Activated gamma-delta T cell treated with anti-CD3 and anti-CD28 coated beads, Interleukin-2, amount 50 U/mL, for 16 hours (primary cell): ENCODE data around the gene FHL1.

ENCODE experiments used
- DNase-seq: peaks from one replicate; pipeline ENCODE4 v3.0.0-alpha.2; 2020; ENCODE audit warnings: low read depth

FHL1 gene

DNA sequence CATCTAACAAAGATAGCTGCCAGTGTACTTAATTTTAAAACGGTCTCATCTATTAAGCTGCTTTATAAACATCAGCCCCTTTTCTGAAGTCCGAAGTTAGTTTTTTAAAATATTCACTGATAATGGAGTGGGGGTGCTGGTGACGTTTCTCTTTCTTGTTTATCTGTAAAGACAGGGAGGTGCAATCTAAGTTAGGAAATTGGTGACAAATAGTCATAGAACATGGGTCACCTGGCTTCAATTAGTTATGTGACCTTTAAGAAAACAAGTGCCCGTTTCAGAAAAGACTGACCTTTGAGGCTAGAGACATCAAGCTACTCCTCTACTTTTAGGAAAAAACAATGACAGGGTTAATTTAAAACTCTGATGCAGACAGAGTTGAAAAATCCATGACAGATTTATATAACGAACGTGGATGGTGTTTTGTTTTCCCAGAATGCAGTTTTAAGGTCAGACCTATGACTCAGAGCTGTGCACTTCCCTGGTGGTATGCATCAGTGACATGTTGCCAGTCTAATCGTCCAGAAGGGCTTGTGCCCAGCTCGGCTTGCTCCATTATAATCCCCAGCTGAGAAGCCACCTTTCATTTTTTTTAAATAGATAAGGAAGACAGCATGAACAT lies 38.2 kb downstream of the FHL1 start:
- no peak for DNase-seq

DNA sequence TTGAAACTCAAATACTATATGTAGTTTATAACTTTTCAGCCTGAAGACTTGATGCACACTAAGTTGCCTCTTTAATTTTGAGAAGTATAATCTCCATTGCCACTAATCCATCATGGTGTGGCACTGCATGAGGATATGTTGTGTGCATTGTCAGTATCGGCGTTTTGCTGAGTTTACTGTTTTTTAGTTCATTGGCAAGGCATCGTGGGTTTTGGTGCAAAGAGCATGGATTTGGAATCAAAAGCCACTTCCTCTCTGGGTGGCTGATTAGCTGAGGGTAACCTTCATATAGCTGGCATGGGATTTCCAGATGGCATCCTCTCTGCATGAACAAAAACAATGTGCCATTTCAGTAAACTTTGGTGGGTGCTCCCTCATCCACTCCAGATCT lies 38.7 kb downstream of the FHL1 start:
- DNase-seq: no peak

- DNase-seq: no peak
Measured at GRCh38 chrX:136189222-136189621, 41.9 kb downstream of the FHL1 start.

DNA sequence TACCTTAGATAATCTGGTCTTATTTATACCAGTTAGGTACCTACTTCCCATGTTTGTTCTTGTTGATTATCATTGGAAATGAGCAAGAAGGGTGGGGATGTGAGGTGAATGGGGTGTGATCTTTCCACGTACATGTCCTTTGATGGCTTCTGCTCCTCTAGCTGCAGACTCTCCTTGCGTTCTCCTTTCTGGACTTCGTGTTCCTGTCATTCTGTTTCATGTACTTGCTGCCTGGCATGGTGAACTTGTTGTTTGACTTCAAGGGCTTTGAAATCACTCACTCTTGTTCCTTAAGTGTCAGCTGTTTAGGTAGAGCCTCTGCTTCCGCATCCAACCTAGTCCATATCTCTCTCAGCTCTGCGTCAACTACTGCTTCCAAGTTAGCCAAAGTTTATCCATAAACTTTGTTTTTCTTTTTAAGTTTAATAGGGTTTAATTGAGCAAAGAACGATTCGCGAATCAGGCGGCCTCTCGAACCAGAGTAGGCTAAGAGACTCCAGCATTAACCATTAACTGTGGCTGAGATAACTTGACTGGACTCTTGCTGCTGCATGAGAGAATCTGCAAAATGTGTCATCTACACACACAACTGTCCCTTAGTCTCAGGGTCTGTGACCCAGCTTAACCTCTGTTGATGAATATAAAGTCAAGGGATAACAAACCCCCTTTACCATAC lies 42.8 kb downstream of the FHL1 start:
- DNase-seq: no peak

- DNase-seq: no peak
Measured at GRCh38 chrX:136191171-136191570, 43.8 kb downstream of the FHL1 start.

- no peak for DNase-seq
Measured at GRCh38 chrX:136192135-136192534, 44.8 kb downstream of the FHL1 start.

DNA sequence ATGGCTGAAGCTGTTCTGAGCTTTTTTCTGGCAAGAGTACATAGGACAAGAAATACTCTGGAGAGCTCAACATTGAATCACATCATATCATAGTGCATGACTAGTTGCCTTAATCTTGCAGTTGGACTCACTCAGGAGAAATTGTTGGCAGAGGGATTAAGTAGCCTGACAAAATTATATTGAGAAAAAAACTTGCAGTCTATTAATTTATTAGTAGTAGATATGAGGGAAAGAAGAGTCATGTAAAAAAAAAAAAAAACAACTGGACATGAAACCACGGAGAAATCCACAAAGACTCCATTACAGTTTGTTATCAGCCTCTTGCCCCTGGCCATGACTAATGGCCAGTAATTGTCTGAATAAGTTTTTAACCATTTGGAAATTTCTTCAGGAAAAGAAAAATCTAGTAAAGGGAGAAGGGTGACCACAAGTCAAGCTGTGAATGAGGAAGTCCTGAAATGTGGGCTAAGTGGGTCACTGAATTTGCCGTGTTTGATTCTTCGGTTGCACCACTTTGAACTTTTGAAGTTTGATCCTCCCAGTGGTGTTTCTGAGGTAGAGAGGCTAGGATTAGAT lies 45.6 kb downstream of the FHL1 start:
- no peak for DNase-seq

GRCh38 chrX:136193771-136194170 lies 46.4 kb downstream of the FHL1 start:
- DNase-seq: no peak

DNA sequence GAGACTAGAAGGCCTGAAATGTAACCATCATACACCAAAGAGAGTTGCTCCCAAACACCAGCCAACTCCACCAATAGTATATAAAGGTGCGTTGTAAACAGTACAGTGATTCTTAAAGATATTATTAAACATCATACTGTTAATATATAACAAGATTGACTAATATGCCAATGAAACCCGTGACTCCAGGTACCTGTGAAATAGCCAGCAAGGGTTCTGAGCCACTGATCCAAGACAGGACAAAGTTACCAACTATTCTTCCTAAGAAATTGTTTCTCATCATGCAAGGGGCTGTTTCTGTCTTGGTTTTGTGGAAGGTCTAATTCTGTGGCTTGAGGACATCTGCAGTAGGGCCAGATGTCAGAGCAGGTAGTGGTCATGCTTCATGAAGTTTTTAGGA lies 47.2 kb downstream of the FHL1 start:
- DNase-seq: no peak

GRCh38 chrX:136195247-136195646 lies 47.9 kb downstream of the FHL1 start:
- DNase-seq: no peak

DNA sequence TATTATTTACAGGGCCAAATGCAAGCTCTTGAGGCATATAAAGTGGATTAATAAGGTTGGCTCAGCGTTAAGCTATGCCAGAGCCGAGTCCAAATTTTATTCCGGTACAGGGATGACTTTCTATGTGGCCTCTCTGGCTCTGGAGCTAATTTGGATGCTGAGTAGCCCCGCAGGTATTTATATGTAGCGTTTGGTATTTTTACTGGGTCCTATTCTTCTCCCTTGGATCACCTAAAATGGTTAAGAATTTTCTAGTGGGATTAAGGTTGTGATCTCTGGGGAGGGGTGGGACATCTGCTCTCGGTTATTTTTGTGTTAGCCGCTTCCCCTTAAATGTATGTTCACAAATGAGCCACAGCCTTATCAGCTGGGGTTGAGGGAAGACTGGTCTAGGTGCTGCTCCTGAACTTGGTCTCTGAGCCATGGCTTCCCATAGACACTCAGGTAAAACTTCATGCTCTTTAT lies 49.4 kb downstream of the FHL1 start:
- no peak for DNase-seq

DNA sequence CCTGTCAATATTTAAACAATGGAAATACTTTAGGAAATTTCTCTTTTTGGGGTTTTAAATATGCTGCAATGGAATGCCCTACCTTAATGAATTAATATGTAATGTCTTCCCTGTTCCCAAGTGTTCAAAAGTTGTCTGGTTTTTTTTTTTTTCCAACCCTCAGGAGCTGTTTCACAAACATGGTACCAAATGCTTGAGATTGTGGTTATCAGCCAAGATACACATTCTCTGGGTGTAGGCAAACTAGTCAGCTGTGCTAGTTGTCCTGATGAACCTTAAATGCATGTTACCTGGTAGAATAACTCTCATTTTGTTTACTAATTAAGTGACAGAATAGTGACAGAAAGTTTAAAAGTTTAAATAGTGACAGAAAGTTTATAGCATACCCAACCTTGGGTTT lies 50.7 kb downstream of the FHL1 start:
- DNase-seq: no peak

DNA sequence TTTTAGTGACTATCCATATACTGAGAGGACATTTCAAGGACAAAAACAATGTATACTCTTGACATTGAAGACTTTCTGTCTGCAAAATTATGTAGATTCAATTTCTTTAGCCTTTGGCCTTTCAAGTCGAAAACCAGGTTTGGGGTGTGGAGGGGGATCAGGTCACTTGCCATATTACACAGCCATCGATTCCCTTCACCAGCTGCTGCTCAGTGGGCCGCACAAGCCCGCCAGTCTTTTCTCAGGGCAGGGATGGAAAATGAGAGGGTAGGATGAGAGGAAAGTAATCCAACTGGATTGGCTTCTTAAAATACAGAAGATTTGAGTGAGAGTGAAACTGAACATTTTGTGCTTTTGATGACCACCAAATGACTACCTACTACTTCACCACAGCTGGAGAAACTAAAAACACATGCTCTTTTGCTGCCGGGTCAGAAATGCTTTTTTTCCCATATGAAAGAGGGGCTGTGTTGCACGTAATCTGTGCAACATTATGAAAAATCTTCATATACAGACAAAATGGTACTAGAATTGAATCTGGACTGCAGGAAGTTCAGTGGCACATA lies 51.4 kb downstream of the FHL1 start:
- no peak for DNase-seq

- DNase-seq: no peak
Measured at GRCh38 chrX:136199365-136199764, 52.0 kb downstream of the FHL1 start.

GRCh38 chrX:136200466-136200865 lies 53.1 kb downstream of the FHL1 start:
- DNase-seq: no peak

DNA sequence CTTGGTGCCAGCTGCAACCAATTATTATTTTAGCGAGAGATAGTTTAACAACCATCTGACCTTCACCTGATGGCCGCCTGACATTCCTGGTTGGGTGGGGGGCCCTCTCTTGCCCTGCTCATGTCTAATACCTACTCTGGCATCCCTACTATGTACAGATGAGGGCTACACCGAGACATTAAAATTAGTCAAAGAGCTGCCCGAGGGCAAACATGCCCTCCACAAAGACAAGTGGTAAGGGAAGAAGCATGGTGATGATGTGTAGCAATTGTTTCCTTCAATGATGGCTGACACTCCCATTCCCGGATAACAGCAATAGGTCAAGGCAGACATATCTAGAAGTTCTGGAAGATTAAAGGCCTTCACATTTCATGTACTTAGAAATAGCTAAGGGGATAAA lies 54.3 kb downstream of the FHL1 start:
- no peak for DNase-seq

GRCh38 chrX:136202889-136203288 lies 55.6 kb downstream of the FHL1 start:
- no peak for DNase-seq

DNA sequence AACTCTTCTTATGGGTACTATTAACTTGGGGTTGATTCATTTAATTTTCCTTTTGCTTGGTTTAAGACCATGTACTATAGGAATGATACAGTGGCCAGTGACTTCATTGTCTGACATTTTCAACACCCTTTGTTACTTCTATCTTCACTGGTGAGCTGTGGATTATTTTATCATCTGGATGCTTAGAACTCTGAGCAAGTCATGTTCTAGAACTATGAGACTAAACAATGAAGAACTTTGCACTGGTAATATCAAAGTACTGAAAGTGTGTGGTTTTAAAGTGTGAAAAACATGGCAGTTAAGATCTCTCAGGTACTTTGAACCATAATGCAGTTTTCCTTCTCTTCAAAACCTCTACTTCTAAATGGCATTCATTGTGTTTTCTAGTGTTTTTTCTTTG lies 56.1 kb downstream of the FHL1 start:
- no peak for DNase-seq

- no peak for DNase-seq
Measured at GRCh38 chrX:136203951-136204350, 56.6 kb downstream of the FHL1 start.

DNA sequence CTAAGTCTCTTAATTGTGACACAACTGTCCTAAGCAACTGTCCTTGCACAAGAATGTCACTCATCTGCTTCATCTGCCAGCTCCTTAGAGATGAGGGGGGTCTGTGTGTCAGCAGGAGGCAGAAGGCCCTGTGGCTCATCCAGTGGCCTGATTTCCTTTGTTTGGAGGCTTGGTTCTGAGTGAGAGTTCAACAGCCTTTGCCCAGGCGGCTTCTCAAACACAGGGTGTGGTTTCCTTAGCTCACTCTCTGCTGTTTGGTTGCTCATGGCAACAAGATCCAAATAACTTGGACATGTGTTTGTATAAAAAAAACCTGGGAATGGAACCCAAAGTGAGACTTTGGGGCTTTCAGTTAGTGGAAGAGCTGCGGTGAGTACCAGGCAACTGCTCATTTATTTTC lies 57.2 kb downstream of the FHL1 start:
- DNase-seq: no peak

GRCh38 chrX:136205882-136206380 lies 58.6 kb downstream of the FHL1 start:
- no peak for DNase-seq

- no peak for DNase-seq
Measured at GRCh38 chrX:136206916-136207315, 59.6 kb downstream of the FHL1 start.

DNA sequence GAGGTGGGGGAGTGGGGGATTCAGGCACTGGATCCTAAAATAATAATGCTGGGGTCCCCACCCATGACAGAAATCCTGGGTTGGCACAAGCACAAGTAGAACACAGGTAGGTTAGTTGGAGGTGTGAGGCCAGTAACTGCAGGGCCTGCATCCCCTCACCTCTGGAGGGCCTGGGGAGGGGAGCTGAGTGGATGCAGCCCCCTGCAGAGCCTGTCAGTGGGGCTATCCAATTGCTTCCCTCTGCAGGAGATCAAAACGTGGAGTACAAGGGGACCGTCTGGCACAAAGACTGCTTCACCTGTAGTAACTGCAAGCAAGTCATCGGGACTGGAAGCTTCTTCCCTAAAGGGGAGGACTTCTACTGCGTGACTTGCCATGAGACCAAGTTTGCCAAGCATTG lies 60.2 kb downstream of the FHL1 start:
- DNase-seq: no peak
